Panc1 (cell line): ENCODE data around the gene SLC22A6. TPM values are rescaled to one million over a fixed set of nuclear protein-coding genes. Genes with fewer than 3 reads are reported as not detected.

Experiments used
- ATAC-seq: fragments of 200-7000 bp; cut with Tn5 transposase; 2 replicates; pipeline ENCODE4 v1.9.1; 2020; ENCODE audit warnings: mild to moderate bottlenecking, moderate library complexity
- BruUV-seq: library from RNA; stranded (reverse); fragments of 400-500 nt; replicated peaks from 2 replicates; lab custom pipeline; 2021; lab: Mats Ljungman, UMichigan
- CTCF ChIA-PET: fragments of 300-600 bp; sonication (Branson Sonifier 250); formaldehyde crosslinking; loops from one replicate; lab custom pipeline; 2022; ENCODE audit warnings: antibody characterized with exemption; lab: Charles Lee
- POLR2A ChIA-PET: fragments of 300-600 bp; sonication (Branson Sonifier 250); formaldehyde crosslinking; loops from one replicate; lab custom pipeline; 2022; ENCODE audit warnings: antibody characterized with exemption; lab: Charles Lee
- DNase-seq: peaks from one replicate; pipeline ENCODE4 v3.0.0-alpha.2; 2010; ENCODE audit warnings: low read depth, low spot score
- H3K27ac ChIP-seq: 2 replicates; pipeline ENCODE4 v1.5.1; 2011; ENCODE audit warnings: mild to moderate bottlenecking, low read length, inconsistent platforms
- H3K27me3 ChIP-seq: fragments of 200-500 bp; sonication (Bioruptor generic); 2 replicates; pipeline ENCODE4 v1.6.0; 2014; ENCODE audit warnings: low read length, inconsistent platforms; ENCODE audit not compliant: control insufficient read depth, insufficient read depth
- H3K36me3 ChIP-seq: fragments of 200-500 bp; sonication (Bioruptor generic); 2 replicates; pipeline ENCODE4 v1.5.1; 2014; ENCODE audit warnings: inconsistent platforms, mild to moderate bottlenecking, low read length, moderate library complexity; ENCODE audit not compliant: control insufficient read depth, insufficient read depth
- H3K4me1 ChIP-seq: 2 replicates; pipeline ENCODE4 v1.5.1; 2011; ENCODE audit warnings: inconsistent platforms, mild to moderate bottlenecking, low read length, moderate library complexity; ENCODE audit not compliant: control insufficient read depth, insufficient read depth
- H3K4me3 ChIP-seq, 2 experiments: 2 replicates each; pipeline ENCODE4 v1.5.1; 2011 to 2012; ENCODE audit warnings: low read depth in 2 of 2, low read length in 2 of 2, mild to moderate bottlenecking in 2 of 2, inconsistent platforms in 1 of 2, moderate library complexity in 1 of 2
- H3K9me3 ChIP-seq: fragments of 200-500 bp; sonication (Bioruptor generic); 2 replicates; pipeline ENCODE4 v1.5.1; 2014; ENCODE audit warnings: low read depth, mild to moderate bottlenecking, inconsistent platforms, low read length, moderate library complexity; ENCODE audit not compliant: control insufficient read depth, insufficient read depth
- POLR2AphosphoS5 ChIP-seq: IDR thresholded peaks from 2 replicates; pipeline ENCODE4 v1.6.1; 2012; ENCODE audit warnings: mild to moderate bottlenecking, low read depth, low read length, moderate library complexity
- SIN3A ChIP-seq: IDR thresholded peaks from 2 replicates; pipeline ENCODE4 v1.6.1; 2012; ENCODE audit warnings: low read depth, mild to moderate bottlenecking, low read length, moderate library complexity, borderline replicate concordance; ENCODE audit not compliant: insufficient read depth
- TCF7L2 ChIP-seq: IDR thresholded peaks from 2 replicates; pipeline ENCODE4 v1.6.1; 2011; ENCODE audit warnings: mild to moderate bottlenecking, low read depth, low read length, inconsistent platforms
- in situ Hi-C: cut with HindIII; loops from 2 replicates; pipeline ENCODE4 v1.10.0; 2016; ENCODE audit warnings: low sequenced_read_pairs, low pct_unique_long_range_greater_than_20kb
- intact Hi-C: fragments of 100-400 bp; cut with micrococcal nuclease; formaldehyde crosslinking; loops from one replicate; pipeline ENCODE4 v1.10.0; 2022; ENCODE audit not compliant: unreplicated experiment
- total RNA-seq: library from RNA; stranded (reverse); gene quantifications from one replicate; pipeline ENCODE4 v1.2.1, GENCODE V29; 2021; ENCODE audit not compliant: unreplicated experiment
- TF ChIP-seq, protein P1 (sequence below), 2 experiments: IDR thresholded peaks; 2 replicates each; pipeline ENCODE4 v1.6.1; 2011 to 2012; ENCODE audit warnings: low read depth in 2 of 2, control low read depth in 1 of 2, low read length in 1 of 2, mild to moderate bottlenecking in 1 of 2, moderate library complexity in 1 of 2; ENCODE audit not compliant: insufficient read depth in 1 of 2
- TF ChIP-seq, protein P2 (sequence below): fragments of 450-650 bp; IDR thresholded peaks from 2 replicates; pipeline ENCODE4 v1.5.1; 2017; ENCODE audit warnings: mild to moderate bottlenecking

SLC22A6 gene
- total RNA-seq, 1 experiment from 2014 or later: not detected

DNA sequence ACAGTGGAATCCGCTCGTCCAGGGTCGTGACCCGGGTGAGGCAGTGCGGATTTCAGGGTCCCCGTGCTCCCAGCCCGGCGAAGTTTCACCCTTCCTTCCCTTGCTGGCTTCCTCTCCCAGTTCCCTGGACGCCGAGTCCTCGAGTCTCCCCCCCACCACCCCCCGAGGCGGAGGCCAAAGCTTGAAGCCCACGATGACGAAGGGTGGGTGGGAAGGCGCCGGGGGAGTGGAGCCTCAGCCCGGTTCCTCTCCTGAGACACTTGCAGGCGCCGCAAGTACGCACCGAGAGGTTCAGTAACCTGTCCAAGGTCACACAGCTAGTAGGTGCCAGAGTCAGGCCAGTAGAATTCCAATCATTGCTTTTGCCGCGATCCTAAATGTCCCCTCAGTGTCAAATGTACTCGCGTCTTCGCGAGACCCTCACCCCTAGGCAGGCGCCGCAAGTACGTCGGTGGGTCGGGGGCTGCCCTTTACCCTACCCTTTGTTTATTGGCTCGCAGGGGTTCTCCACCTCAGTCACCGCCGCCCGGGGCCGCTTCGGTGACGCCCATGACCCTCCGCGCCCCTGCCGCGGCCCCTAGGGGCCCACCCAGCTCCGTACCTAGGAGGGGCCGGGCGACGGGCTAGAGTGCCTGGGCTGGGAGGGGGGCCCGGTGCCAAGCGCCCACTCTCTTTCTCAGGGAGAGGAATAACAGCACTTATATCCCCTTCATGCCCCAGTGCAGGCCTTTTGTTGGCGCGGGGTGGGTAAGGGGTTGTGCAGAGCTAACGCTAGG, 57.9 kb downstream of the SLC22A6 start:
- Histone ChIP-seq H3K4me3 (no peak overlapping the region), H3K4me1 (peaks cover 7% of the 10 kb centered on the region; the same call in 1 of the 2 replicates), H3K27me3 (0 out of 2 replicates have a peak, but pooled peaks cover 2% of the 10 kb centered on the region), H3K9me3 (no peaks in the 10 kb centered on the region), H3K27ac (no peak overlapping the region), H3K36me3 (no peaks in the 10 kb centered on the region)
- intact Hi-C loops: no loop called here
- no TSS peak for BruUV-seq
- ATAC-seq (no peak), DNase-seq (no peak)
- POLR2A ChIA-PET: interaction anchor here (0.5 kb wide), 1 partner anchor 18 kb away, joined by 3 read pairs; no protein-coding TSS in a partner anchor
- CTCF ChIA-PET: no interaction called here
- TF ChIP-seq, protein P1, sequence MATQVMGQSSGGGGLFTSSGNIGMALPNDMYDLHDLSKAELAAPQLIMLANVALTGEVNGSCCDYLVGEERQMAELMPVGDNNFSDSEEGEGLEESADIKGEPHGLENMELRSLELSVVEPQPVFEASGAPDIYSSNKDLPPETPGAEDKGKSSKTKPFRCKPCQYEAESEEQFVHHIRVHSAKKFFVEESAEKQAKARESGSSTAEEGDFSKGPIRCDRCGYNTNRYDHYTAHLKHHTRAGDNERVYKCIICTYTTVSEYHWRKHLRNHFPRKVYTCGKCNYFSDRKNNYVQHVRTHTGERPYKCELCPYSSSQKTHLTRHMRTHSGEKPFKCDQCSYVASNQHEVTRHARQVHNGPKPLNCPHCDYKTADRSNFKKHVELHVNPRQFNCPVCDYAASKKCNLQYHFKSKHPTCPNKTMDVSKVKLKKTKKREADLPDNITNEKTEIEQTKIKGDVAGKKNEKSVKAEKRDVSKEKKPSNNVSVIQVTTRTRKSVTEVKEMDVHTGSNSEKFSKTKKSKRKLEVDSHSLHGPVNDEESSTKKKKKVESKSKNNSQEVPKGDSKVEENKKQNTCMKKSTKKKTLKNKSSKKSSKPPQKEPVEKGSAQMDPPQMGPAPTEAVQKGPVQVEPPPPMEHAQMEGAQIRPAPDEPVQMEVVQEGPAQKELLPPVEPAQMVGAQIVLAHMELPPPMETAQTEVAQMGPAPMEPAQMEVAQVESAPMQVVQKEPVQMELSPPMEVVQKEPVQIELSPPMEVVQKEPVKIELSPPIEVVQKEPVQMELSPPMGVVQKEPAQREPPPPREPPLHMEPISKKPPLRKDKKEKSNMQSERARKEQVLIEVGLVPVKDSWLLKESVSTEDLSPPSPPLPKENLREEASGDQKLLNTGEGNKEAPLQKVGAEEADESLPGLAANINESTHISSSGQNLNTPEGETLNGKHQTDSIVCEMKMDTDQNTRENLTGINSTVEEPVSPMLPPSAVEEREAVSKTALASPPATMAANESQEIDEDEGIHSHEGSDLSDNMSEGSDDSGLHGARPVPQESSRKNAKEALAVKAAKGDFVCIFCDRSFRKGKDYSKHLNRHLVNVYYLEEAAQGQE (IDR thresholded peaks at IDR 0.05; ENCODE audit: insufficient read depth in 1 of 2, low read depth in 2 of 2, low read length in 1 of 2): no peak
- TF ChIP-seq POLR2AphosphoS5: no peak
- no peak for TF ChIP-seq SIN3A
- no peak for TF ChIP-seq TCF7L2
- TF ChIP-seq, protein P2, sequence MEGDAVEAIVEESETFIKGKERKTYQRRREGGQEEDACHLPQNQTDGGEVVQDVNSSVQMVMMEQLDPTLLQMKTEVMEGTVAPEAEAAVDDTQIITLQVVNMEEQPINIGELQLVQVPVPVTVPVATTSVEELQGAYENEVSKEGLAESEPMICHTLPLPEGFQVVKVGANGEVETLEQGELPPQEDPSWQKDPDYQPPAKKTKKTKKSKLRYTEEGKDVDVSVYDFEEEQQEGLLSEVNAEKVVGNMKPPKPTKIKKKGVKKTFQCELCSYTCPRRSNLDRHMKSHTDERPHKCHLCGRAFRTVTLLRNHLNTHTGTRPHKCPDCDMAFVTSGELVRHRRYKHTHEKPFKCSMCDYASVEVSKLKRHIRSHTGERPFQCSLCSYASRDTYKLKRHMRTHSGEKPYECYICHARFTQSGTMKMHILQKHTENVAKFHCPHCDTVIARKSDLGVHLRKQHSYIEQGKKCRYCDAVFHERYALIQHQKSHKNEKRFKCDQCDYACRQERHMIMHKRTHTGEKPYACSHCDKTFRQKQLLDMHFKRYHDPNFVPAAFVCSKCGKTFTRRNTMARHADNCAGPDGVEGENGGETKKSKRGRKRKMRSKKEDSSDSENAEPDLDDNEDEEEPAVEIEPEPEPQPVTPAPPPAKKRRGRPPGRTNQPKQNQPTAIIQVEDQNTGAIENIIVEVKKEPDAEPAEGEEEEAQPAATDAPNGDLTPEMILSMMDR: no peak
- in situ Hi-C loops: no loop called here

Other genes with a start within 250 kb of the SLC22A6 start
- 12.9 TPM for gene ZBTB3, start 230.8 kb downstream of the SLC22A6 start, total RNA-seq
- gene POLR2G, start 223.4 kb downstream of the SLC22A6 start, total RNA-seq: 114 TPM
- 32.6 TPM for gene TAF6L, start 213.6 kb downstream of the SLC22A6 start, total RNA-seq
- 50.9 TPM for gene TMEM179B, start 197.6 kb downstream of the SLC22A6 start, total RNA-seq
- 20.1 TPM for gene TMEM223, start 193.0 kb downstream of the SLC22A6 start, total RNA-seq
- gene NXF1, start 179.5 kb downstream of the SLC22A6 start, total RNA-seq: 56.7 TPM
- 31.4 TPM for gene STX5, start 152.9 kb downstream of the SLC22A6 start, total RNA-seq
- gene TEX54, start 152.1 kb downstream of the SLC22A6 start, total RNA-seq: not detected
- 62.9 TPM for gene WDR74, start 145.4 kb downstream of the SLC22A6 start, total RNA-seq
- 184 TPM for gene SLC3A2, start 104.1 kb downstream of the SLC22A6 start, total RNA-seq
- not detected for gene CHRM1, start 63.6 kb downstream of the SLC22A6 start, total RNA-seq
- gene SLC22A8, start 30.9 kb upstream of the SLC22A6 start, total RNA-seq: not detected
- gene SLC22A24, start 159.3 kb upstream of the SLC22A6 start, total RNA-seq: not detected